ENCODE data around the gene MTARC2.

Gene MTARC2

DNA sequence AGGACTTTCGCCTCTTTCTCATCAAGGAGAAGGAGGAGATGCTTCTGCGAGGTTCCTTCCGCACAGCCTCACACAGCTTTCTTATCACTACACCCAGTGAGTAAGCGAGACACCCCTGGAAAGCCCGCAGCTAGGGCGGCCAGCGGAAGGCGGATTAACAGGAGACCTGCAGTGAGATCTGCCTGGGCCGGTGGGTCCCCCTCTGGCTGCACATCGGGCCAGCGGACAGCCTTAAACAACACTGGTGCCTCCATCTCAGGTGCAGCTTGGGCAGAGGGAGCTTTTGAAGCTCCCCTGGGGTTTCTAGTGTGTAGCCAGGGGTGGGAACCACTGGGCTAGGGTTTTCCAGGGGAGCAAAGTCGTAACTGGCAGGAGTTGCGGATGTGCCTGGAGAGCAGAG, 21.1 kb downstream of the MTARC2 start:
- DNase-seq (ENCODE audit: low spot score), result no peak

- peak; percentile 30 for DNase-seq (ENCODE audit: low spot score)
These were observed 22.3 kb downstream of the MTARC2 start for GRCh38 chr1:220770245-220770913.

- DNase-seq (ENCODE audit: low spot score), result peak; percentile 23
These were observed 24.7 kb downstream of the MTARC2 start for GRCh38 chr1:220772846-220773245.

- peak; percentile 57 for DNase-seq (ENCODE audit: low spot score)
These were observed 27.2 kb downstream of the MTARC2 start for GRCh38 chr1:220775240-220775853.

DNA sequence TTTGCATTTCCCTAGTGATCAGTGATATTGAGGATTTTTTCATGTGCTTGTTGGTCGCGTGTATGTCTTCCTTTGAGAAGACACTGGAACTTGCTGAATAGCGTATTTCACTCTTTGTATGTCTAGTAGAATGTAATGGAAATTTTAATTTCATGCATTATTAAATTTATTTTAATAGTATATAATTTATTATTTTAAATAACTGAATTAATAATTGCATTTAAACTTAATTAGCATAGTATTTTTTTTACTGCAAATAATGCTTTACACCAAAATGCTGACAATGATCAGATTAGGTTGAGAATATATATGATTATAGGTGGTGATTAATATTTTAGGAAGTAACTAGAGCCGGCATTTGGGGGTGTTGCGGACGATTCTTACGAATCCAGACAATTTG, 28.1 kb downstream of the MTARC2 start:
- peak; percentile 25 for DNase-seq (ENCODE audit: low spot score)

- peak; percentile 90 for DNase-seq (ENCODE audit: low spot score)
These were observed 28.7 kb downstream of the MTARC2 start for GRCh38 chr1:220776720-220777326.

- no peak for DNase-seq (ENCODE audit: low spot score)
These were observed 35.3 kb downstream of the MTARC2 start for GRCh38 chr1:220783453-220783852.

DNA sequence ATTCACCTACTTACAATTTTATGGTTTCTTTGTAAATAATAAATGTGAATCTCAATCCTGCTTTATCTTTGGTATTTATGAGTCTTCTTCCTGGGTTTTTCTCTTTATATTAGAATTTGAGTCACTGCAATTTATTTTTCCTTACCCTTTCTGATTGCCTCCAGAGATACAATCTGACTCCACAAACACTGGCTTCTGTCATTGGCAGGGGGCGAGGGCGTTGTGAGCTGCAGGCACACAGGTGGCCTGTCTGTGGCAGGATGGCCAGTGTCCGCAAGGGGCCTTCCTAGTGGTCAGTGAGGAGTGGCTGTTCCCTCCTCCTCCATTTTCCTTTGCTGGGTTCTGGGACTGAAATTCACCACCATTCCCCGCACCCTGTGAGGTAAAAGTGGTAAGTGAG, 36.6 kb downstream of the MTARC2 start:
- no peak for DNase-seq (ENCODE audit: low spot score)

DNA sequence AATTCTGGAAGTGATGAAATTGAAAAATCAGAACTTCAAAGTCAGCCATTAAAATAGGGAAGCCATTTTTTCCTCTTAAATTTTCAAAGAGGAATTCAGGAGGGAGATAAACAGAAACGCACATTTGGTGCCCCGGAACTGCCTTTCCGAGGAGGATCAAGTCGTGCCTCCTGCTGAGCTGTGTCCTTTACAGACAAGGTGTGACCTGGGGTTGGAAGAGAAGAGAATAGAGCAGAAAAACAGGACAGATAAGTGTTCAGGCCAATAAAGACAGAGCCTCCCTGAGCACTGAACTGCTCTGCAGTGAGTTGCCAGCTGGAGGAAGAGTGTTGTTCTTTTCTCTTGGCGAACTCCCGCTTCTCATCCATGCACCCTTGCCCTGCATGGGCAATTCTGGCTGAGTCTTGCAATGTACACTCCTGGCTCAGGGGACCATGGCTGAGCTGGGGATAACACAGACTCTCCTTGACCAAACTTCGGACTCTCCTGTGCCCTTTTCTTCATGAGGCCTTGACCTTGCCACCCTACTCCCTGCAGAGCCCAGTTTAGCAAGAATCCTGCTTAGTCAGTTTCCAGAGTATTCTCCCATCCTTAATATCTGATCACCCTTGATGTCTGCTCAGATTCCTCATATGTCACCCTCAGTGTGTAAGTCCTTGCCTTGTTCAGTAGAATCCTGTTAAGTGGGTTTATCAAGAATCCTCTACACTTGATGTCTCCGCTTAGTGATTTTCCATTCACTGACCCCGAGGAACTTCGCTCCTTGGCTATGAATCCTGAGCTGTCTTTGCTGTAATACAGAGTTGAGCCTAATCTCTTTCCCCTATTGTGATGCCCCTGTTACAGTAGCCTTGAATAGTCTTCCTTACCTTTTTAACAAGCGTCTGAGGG, 37.3 kb downstream of the MTARC2 start:
- no peak for DNase-seq (ENCODE audit: low spot score)

- DNase-seq (ENCODE audit: low spot score), result no peak
These were observed 37.9 kb downstream of the MTARC2 start for GRCh38 chr1:220786057-220786336.

DNA sequence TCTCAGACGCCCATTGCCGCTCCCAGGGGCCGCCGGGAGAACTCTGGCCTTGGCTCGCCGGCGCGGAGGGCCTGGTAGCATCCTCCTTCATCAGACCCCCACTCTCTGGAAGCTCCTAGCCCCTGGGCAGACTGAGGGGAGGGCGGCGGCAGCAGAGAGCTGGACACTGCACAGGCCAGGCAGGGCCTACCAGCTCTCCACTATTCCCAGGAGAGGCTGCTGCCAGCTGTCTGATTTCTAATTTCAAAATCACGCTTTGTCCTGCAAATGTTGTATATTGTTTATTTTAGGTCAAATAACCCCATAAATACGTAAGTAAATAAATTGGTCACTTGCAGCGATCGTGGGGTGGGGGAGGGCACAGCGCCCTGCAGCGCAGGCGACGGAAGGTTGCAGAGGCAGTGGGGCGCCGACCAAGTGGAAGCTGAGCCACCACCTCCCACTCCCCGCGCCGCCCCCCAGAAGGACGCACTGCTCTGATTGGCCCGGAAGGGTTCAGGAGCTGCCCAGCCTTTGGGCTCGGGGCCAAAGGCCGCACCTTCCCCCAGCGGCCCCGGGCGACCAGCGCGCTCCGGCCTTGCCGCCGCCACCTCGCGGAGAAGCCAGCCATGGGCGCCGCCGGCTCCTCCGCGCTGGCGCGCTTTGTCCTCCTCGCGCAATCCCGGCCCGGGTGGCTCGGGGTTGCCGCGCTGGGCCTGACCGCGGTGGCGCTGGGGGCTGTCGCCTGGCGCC, 38.4 kb downstream of the MTARC2 start, which contains the start of gene MTARC1:
Gene MTARC1, plus strand, starts transcription at position 577 of the 732 bp plus-strand sequence. Its CDS starts 32 bp downstream, at position 609.
- DNase-seq (ENCODE audit: low spot score), result peak; percentile 87

GRCh38 chr1:220787069-220787619, 39.0 kb downstream of the MTARC2 start:
- DNase-seq (ENCODE audit: low spot score), result no peak

- DNase-seq (ENCODE audit: low spot score), result peak; percentile 8
These were observed 40.8 kb downstream of the MTARC2 start for GRCh38 chr1:220788900-220789299.

- DNase-seq (ENCODE audit: low spot score), result no peak
These were observed 41.5 kb downstream of the MTARC2 start for GRCh38 chr1:220789532-220790147.

GRCh38 chr1:220791285-220791684, 43.2 kb downstream of the MTARC2 start:
- no peak for DNase-seq (ENCODE audit: low spot score)

DNA sequence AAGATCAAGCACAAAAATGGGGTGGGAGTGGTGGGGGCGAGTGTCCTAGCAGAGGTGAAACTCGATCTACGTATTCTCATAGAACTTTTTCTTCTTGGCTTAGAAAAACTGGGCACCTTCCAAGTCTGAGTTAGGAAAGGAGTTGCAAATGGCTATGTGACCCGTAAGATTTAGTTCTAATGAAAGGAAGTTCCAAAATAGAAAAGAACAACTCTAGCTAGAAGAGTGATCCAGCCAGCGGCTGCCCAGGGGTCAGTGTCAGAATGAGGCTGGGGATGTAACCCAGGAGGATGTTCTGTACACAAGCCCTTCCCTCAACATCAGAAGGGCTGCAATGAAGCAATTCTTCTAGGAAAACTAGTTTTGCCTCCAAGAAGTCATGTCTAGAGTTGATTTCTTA, 43.8 kb downstream of the MTARC2 start:
- peak; percentile 9 for DNase-seq (ENCODE audit: low spot score)

GRCh38 chr1:220796530-220796929, 48.4 kb downstream of the MTARC2 start:
- DNase-seq (ENCODE audit: low spot score), result no peak

DNA sequence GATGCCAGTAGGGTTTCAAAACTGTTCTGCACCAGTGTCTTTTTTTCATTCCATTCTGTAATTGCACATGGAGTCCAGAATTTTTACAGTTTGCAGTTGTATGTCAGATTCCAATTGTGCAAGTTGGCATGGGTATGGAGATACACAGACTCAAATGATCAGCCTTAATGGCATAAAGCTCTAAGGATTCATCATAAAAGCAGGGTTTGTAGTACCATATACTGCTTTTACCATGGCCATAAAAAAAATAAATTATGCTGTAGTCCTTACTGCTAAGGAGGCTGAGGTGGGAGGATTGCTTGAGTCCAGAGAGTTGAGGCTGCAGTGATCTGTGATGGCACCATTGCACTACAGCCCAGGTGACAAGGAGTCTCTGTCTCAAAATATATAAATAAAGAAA, 48.9 kb downstream of the MTARC2 start:
- no peak for DNase-seq (ENCODE audit: low spot score)

DNA sequence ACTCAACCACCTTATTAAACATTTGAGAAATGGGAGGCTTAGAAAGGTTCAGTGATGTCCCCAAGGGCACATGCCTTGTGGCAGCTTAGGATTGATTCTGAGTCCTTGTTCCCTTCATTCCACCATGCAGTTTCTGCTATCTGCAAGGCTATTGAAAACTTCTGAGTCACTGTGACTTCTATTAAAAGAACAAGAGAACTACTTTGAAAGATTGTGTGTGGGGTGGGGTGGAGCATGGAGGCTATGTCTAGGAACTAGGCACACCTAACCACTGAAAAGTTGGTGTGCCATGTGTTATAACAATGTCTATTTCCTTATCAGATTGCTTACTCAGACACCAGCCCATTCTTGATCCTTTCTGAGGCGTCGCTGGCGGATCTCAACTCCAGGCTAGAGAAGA, 49.4 kb downstream of the MTARC2 start:
- DNase-seq (ENCODE audit: low spot score), result no peak

- no peak for DNase-seq (ENCODE audit: low spot score)
These were observed 50.2 kb downstream of the MTARC2 start for GRCh38 chr1:220798338-220798737.

DNA sequence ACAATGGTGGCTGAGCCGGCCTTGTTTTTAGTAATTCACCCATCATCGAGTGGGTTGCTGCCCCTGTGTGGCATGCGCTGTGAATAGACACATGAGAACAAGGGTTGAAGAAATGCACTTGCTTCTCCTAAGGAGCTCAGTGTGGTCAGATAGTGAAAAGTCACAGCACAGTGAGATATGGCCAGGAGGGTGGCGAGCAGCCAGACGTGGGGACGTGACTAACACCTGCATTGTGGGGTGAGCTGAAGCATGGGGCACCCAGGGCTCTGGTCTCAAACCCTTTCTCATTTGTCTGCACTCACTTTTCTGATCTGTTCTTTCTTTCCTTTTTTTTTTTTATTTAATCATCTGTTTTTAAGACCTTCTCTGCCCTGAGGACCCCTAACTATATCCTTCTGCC, 52.1 kb downstream of the MTARC2 start:
- no peak for DNase-seq (ENCODE audit: low spot score)

Data from ecto neural progenitor cell (in vitro differentiated cells).